GM19023 (cell line): Measurements from ENCODE around the gene RFNG.

Experiments
- ATAC-seq: cut with Tn5 transposase; IDR thresholded peaks from one replicate; pipeline ENCODE4 v1.9.1; 2021; ENCODE audit warnings: mild to moderate bottlenecking, moderate library complexity; ENCODE audit not compliant: unreplicated experiment

Gene RFNG

GRCh38 chr17:82078433-82078832 is 26.8 kb upstream of the RFNG start:
- ATAC-seq: no peak

GRCh38 chr17:82077617-82078358 is 26.2 kb upstream of the RFNG start:
- no peak for ATAC-seq

- ATAC-seq: no peak
Measured at GRCh38 chr17:82076785-82077591, 25.4 kb upstream of the RFNG start.

- ATAC-seq: no peak
Measured at GRCh38 chr17:82076018-82076784, 24.6 kb upstream of the RFNG start.

- no peak for ATAC-seq
Measured at GRCh38 chr17:82073446-82073845, 21.8 kb upstream of the RFNG start.

GRCh38 chr17:82072827-82073226 is 21.2 kb upstream of the RFNG start:
- ATAC-seq: no peak

- no peak for ATAC-seq
Measured at GRCh38 chr17:82070611-82071010, 19.0 kb upstream of the RFNG start.

GRCh38 chr17:82065638-82066303 is 14.2 kb upstream of the RFNG start, which contains the start of gene DUS1L:
TSS of gene DUS1L (minus strand) at chr17:82065804. CDS start at chr17:82065059, 745 bp downstream.
- peak; percentile 74 for ATAC-seq

GRCh38 chr17:82065193-82065637 is 13.6 kb upstream of the RFNG start:
- ATAC-seq: peak; percentile 25

GRCh38 chr17:82064433-82065192 is 13.0 kb upstream of the RFNG start:
- no peak for ATAC-seq

- no peak for ATAC-seq
Measured at GRCh38 chr17:82063424-82064415, 12.1 kb upstream of the RFNG start.

- ATAC-seq: no peak
Measured at GRCh38 chr17:82062984-82063368, 11.4 kb upstream of the RFNG start.

- ATAC-seq: no peak
Measured at GRCh38 chr17:82062076-82062983, 10.7 kb upstream of the RFNG start.

GRCh38 chr17:82061047-82061925 is 9.7 kb upstream of the RFNG start:
- ATAC-seq: no peak

GRCh38 chr17:82060614-82061013 is 9.0 kb upstream of the RFNG start:
- ATAC-seq: no peak

- no peak for ATAC-seq
Measured at GRCh38 chr17:82060001-82060380, 8.4 kb upstream of the RFNG start.
